ENCODE measurements around the gene VILL. TPM values are rescaled to one million over a fixed set of nuclear protein-coding genes. Genes with fewer than 3 reads are reported as not detected.

Gene VILL
- total RNA-seq, 1 experiment from 2014 or later = 2.9 TPM

- POLR2A ChIA-PET (ENCODE audit: low non-redundant PET) = no interaction called here
- no TSS peak for BruUV-seq (replicated peaks)
- CTCF ChIA-PET = no interaction called here
- H3K4me3 ChIP-seq (ENCODE audit: low read depth, low read length, poor library complexity, severe bottlenecking) = no peak overlapping the region
- H3K9me3 ChIP-seq (ENCODE audit: low read depth, low read length, poor library complexity, severe bottlenecking) = no peaks in the 10 kb centered on the region
- intact Hi-C loops (cut with micrococcal nuclease; ENCODE audit: unreplicated experiment) = no loop called here
- peaks cover 31% of the 10 kb centered on the region for H3K4me1 ChIP-seq (ENCODE audit: insufficient read depth, low read length, poor library complexity, severe bottlenecking)
- H3K27me3 ChIP-seq (replicated peaks; ENCODE audit: insufficient read depth, low read depth, low read length, poor library complexity) = no peaks in the 10 kb centered on the region
- H3K27ac ChIP-seq (ENCODE audit: low read depth, low read length, poor library complexity, severe bottlenecking) = no peak overlapping the region
- no peak for TF ChIP-seq CTCF (conservative IDR thresholded peaks at IDR 0.05; ENCODE audit: low read depth, low read length)
- TF ChIP-seq EZH2 (IDR thresholded peaks at IDR 0.05; ENCODE audit: borderline replicate concordance, low read depth, low read length, poor library complexity, severe bottlenecking) = no peak
- DNase-seq (ENCODE audit: low spot score) = no peak
- no peaks in the 10 kb centered on the region for H3K36me3 ChIP-seq (ENCODE audit: insufficient read depth, low read length, poor library complexity, severe bottlenecking)
Measured at GRCh38 chr3:37963016-37963415, 27.6 kb upstream of the VILL start.

GRCh38 chr3:37963635-37964034 lies 27.0 kb upstream of the VILL start:
- no peak for TF ChIP-seq EZH2 (IDR thresholded peaks at IDR 0.05; ENCODE audit: borderline replicate concordance, low read depth, low read length, poor library complexity, severe bottlenecking)
- TF ChIP-seq CTCF (conservative IDR thresholded peaks at IDR 0.05; ENCODE audit: low read depth, low read length) = no peak
- BruUV-seq (replicated peaks) = no TSS peak
- Histone ChIP-seq H3K4me3 (ENCODE audit: low read depth, low read length, poor library complexity, severe bottlenecking) (no peak overlapping the region), H3K36me3 (ENCODE audit: insufficient read depth, low read length, poor library complexity, severe bottlenecking) (no peaks in the 10 kb centered on the region), H3K27me3 (replicated peaks; ENCODE audit: insufficient read depth, low read depth, low read length, poor library complexity) (no peaks in the 10 kb centered on the region), H3K9me3 (ENCODE audit: low read depth, low read length, poor library complexity, severe bottlenecking) (no peaks in the 10 kb centered on the region), H3K4me1 (ENCODE audit: insufficient read depth, low read length, poor library complexity, severe bottlenecking) (peaks cover 31% of the 10 kb centered on the region), H3K27ac (ENCODE audit: low read depth, low read length, poor library complexity, severe bottlenecking) (no peak overlapping the region)
- ChIA-PET POLR2A (ENCODE audit: low non-redundant PET) (no interaction called here), CTCF (no interaction called here)
- intact Hi-C loops (cut with micrococcal nuclease; ENCODE audit: unreplicated experiment) = no loop called here
- no peak for DNase-seq (ENCODE audit: low spot score)

- intact Hi-C loops (cut with micrococcal nuclease; ENCODE audit: unreplicated experiment) = no loop called here
- Histone ChIP-seq H3K27ac (ENCODE audit: low read depth, low read length, poor library complexity, severe bottlenecking) (no peak overlapping the region), H3K4me1 (ENCODE audit: insufficient read depth, low read length, poor library complexity, severe bottlenecking) (peaks cover 31% of the 10 kb centered on the region), H3K9me3 (ENCODE audit: low read depth, low read length, poor library complexity, severe bottlenecking) (no peaks in the 10 kb centered on the region), H3K36me3 (ENCODE audit: insufficient read depth, low read length, poor library complexity, severe bottlenecking) (no peaks in the 10 kb centered on the region), H3K27me3 (replicated peaks; ENCODE audit: insufficient read depth, low read depth, low read length, poor library complexity) (no peaks in the 10 kb centered on the region), H3K4me3 (ENCODE audit: low read depth, low read length, poor library complexity, severe bottlenecking) (no peak overlapping the region)
- POLR2A ChIA-PET (ENCODE audit: low non-redundant PET) = no interaction called here
- BruUV-seq (replicated peaks) = no TSS peak
- no peak for TF ChIP-seq EZH2 (IDR thresholded peaks at IDR 0.05; ENCODE audit: borderline replicate concordance, low read depth, low read length, poor library complexity, severe bottlenecking)
- no peak for TF ChIP-seq CTCF (conservative IDR thresholded peaks at IDR 0.05; ENCODE audit: low read depth, low read length)
- CTCF ChIA-PET = no interaction called here
- no peak for DNase-seq (ENCODE audit: low spot score)
Measured at GRCh38 chr3:37964146-37964545, 26.4 kb upstream of the VILL start.
